C4-2B (cell line): Measurements from ENCODE around the gene SHCBP1.

Experiments
- ZFX ChIP-seq: fragments of 450-650 bp; IDR thresholded peaks from 2 replicates; pipeline ENCODE4 v1.6.1; 2017
- TF ChIP-seq, protein P1 (sequence below): fragments of 450-650 bp; conservative IDR thresholded peaks from 2 replicates; pipeline ENCODE4 v1.5.1; 2017; ENCODE audit warnings: mild to moderate bottlenecking

DNA sequence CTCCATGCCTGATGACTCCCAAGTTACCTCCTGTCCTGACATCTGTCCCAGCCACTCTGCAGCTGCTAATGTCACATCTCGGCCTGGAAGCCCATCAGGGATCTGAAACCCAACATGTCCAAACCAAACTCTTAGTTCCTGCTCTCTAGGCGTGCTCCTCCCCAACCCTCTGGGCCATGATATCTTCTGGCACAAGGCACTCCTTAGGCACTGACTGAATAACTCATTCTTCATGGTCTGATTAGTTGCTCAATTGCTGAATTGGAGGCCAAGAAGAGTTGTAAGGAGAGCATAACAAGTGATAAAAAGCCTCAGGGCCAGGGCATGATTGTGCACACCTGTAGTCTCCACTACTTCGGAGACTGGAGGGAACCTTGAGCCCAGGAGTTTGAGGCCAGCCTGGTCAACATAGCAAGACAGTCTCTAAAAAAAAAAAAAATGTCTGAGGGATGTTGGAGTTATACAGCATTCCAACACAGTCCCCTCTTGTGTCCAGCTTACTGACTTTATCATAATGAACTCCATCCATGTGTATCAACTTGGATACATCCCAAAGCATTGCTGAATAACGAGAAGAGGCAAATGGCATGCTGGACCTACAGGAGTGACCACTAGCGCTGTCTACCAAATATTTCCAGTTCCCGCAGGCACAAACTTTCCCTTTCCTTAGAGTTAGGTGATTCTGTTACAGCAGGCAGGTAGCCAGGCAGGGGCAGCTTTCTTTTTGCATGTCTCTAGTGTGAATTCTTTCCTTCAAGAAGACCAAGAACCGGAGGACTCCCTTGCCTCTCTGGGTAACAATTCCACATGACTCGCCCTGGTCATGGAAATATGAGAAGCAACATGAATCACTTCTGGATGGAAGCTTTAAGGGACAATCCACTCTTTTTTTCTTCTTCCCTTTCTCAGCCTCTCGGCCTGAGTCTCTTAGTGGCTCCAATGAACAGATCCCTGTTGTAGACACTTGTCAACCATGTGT lies 18.1 kb upstream of the SHCBP1 start:
- TF ChIP-seq, protein P1, sequence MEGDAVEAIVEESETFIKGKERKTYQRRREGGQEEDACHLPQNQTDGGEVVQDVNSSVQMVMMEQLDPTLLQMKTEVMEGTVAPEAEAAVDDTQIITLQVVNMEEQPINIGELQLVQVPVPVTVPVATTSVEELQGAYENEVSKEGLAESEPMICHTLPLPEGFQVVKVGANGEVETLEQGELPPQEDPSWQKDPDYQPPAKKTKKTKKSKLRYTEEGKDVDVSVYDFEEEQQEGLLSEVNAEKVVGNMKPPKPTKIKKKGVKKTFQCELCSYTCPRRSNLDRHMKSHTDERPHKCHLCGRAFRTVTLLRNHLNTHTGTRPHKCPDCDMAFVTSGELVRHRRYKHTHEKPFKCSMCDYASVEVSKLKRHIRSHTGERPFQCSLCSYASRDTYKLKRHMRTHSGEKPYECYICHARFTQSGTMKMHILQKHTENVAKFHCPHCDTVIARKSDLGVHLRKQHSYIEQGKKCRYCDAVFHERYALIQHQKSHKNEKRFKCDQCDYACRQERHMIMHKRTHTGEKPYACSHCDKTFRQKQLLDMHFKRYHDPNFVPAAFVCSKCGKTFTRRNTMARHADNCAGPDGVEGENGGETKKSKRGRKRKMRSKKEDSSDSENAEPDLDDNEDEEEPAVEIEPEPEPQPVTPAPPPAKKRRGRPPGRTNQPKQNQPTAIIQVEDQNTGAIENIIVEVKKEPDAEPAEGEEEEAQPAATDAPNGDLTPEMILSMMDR = no peak
- TF ChIP-seq ZFX = no peak
